ENCODE measurements around the gene OR13F1.
"Not testable (repeated sequence)": the region's sequence is repeated elsewhere in the genome, so short reads cannot be mapped to it uniquely, and the experiment has no call there.

OR13F1 gene

GRCh38 chr9:104503963-104504362, at the start of gene OR13F1:
Gene OR13F1, plus strand, starts transcription at chr9:104504263. Its CDS starts 0 bp downstream, at chr9:104504263.
- no peak for DNase-seq (ENCODE audit: low read depth)

GRCh38 chr9:104456831-104457230, 47.2 kb upstream of the OR13F1 start:
- no peak for DNase-seq (ENCODE audit: low read depth)

- DNase-seq (ENCODE audit: low read depth) = no peak
Measured at GRCh38 chr9:104463864-104464263, 40.2 kb upstream of the OR13F1 start.

- DNase-seq (ENCODE audit: low read depth) = no peak
Measured at GRCh38 chr9:104468261-104468660, 35.8 kb upstream of the OR13F1 start.

- no peak for DNase-seq (ENCODE audit: low read depth)
Measured at GRCh38 chr9:104482921-104483570, 21.0 kb upstream of the OR13F1 start.

- DNase-seq (ENCODE audit: low read depth) = no peak
Measured at GRCh38 chr9:104485014-104485413, 19.0 kb upstream of the OR13F1 start.

GRCh38 chr9:104494808-104495207, 9.3 kb upstream of the OR13F1 start:
- peak; percentile 2 for DNase-seq (ENCODE audit: low read depth)

- no peak for DNase-seq (ENCODE audit: low read depth)
Measured at GRCh38 chr9:104503440-104503839, 623 bp upstream of the OR13F1 start.

GRCh38 chr9:104506565-104506964, 2.5 kb downstream of the OR13F1 start:
- DNase-seq (ENCODE audit: low read depth) = no peak

GRCh38 chr9:104514901-104515300, 10.8 kb downstream of the OR13F1 start:
- DNase-seq (ENCODE audit: low read depth) = no peak

- DNase-seq (ENCODE audit: low read depth) = not testable (repeated sequence)
Measured at GRCh38 chr9:104520241-104520640, 16.2 kb downstream of the OR13F1 start.

- no peak for DNase-seq (ENCODE audit: low read depth)
Measured at GRCh38 chr9:104527109-104527508, 23.0 kb downstream of the OR13F1 start, which contains the start of gene OR13C4. Gene OR13C4, minus strand, starts transcription at chr9:104527209. Its CDS starts 0 bp downstream, at chr9:104527209.

- DNase-seq (ENCODE audit: low read depth) = no peak
Measured at GRCh38 chr9:104536756-104537155, 32.7 kb downstream of the OR13F1 start, which contains the start of gene OR13C3. Gene OR13C3, minus strand, starts transcription at chr9:104536856. Its CDS starts 133 bp downstream, at chr9:104536723.

GRCh38 chr9:104539275-104539674, 35.2 kb downstream of the OR13F1 start:
- DNase-seq (ENCODE audit: low read depth) = no peak

GRCh38 chr9:104544644-104545043, 40.6 kb downstream of the OR13F1 start:
- DNase-seq (ENCODE audit: low read depth) = no peak

- no peak for DNase-seq (ENCODE audit: low read depth)
Measured at GRCh38 chr9:104553261-104553660, 49.2 kb downstream of the OR13F1 start.
